Activated naive CD4-positive, alpha-beta T cell treated with anti-CD3 and anti-CD28 coated beads, Interleukin-2, amount 10 ng/mL, durations not matched to agents 7 days and 5 days (primary cell): ENCODE results near the gene TBPL1.

Source experiments
- CTCF ChIA-PET: fragments of 350-600 bp; sonication (Branson Sonifier 250); formaldehyde crosslinking; loops from one replicate; lab custom pipeline; 2021; ENCODE audit warnings: antibody characterized with exemption; lab: Charles Lee
- DNase-seq: peaks from one replicate; pipeline ENCODE4 v3.0.0-alpha.2; 2020
- H3K27ac Mint-ChIP-seq: one replicate; pipeline ENCODE4 v1.8.0; 2021; ENCODE audit warnings: mild to moderate bottlenecking, moderate library complexity, mixed read lengths
- H3K27me3 Mint-ChIP-seq: one replicate; pipeline ENCODE4 v1.8.0; 2021; ENCODE audit warnings: mild to moderate bottlenecking, mixed read lengths
- H3K36me3 Mint-ChIP-seq: one replicate; pipeline ENCODE4 v1.8.0; 2021; ENCODE audit warnings: mixed read lengths
- H3K4me1 Mint-ChIP-seq: one replicate; pipeline ENCODE4 v1.8.0; 2021; ENCODE audit warnings: mixed read lengths
- H3K4me3 Mint-ChIP-seq: one replicate; pipeline ENCODE4 v1.8.0; 2021; ENCODE audit warnings: mild to moderate bottlenecking, moderate library complexity, mixed read lengths
- H3K9me3 Mint-ChIP-seq: one replicate; pipeline ENCODE4 v1.8.0; 2021; ENCODE audit warnings: mixed read lengths

TBPL1 gene

DNA sequence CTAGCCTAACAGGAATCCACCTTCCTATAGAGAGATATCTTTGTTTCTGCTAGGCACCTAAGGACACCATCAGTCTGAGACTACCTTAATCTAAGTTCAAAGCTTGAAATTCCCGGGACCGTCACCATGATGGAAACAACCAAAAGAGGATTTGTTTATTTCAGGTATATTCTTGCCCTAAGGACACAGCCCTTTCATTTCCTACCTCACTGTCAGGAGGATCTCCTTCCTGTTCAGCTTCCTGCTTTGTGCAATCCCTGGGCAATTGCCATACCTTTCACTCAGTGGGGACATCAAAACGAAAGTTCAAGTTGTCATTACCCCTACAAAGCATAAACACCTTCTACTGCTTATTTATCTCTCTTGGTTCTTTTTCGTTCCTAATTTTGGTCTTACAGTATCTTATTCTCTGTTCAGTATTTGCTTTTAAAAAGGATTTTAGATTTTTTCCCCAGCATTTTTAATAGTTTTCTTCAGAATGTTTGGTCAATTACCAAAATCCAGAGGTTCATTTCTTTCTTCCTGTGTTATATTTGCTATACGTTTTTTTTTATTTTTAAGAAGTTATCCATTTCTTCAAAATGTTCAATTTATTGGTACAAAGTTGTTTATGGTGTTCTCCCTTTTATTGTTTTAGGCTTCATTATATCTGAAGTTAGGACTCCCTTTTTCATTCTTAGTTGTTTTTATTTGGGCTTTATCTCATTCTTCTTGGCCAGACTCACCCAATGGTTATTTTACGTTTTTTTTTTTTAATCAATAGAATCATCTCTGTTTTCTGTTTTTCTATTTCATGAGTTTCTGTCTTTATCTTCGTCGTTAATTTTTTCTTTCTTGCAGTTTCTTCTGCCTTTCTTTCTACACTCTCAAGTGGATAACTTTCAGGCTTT lies 13.0 kb upstream of the TBPL1 start:
- CTCF ChIA-PET = interaction anchor here (0.7 to 1.8 kb wide), 2 partner anchors 15 to 123 kb away, joined by 3 to 5 read pairs; no protein-coding TSS in a partner anchor
- Mint-ChIP-seq H3K4me3 (no peak overlapping the region), H3K27ac (no peak overlapping the region)

DNA sequence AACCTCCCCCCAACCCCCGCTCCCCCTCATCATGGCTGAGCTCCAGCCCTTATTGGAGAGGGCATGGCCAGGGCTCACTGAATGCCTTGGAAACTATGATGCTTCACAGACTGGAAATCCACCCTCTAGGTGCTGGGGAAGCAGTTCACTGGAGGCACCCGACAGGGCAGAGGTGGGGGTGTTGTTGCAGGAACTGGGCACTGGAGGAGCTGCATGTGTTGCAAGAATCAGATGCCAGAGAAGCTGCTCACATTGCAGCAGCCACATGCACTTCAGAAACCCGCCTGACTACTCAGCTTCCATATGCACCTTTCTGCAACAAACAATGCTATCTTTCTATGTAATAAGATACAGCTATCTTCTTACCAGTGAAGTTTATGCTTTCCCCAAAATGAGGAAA lies 7.9 kb upstream of the TBPL1 start:
- no peak overlapping the region for H3K27ac Mint-ChIP-seq

More for the DNA sequence above, 13.0 kb upstream of the TBPL1 start:
- Mint-ChIP-seq H3K36me3 (no peaks in the 10 kb centered on the region), H3K9me3 (no peaks in the 10 kb centered on the region), H3K27me3 (peaks cover 17% of the 10 kb centered on the region), H3K4me1 (no peaks in the 10 kb centered on the region)
- no peak for DNase-seq

DNA sequence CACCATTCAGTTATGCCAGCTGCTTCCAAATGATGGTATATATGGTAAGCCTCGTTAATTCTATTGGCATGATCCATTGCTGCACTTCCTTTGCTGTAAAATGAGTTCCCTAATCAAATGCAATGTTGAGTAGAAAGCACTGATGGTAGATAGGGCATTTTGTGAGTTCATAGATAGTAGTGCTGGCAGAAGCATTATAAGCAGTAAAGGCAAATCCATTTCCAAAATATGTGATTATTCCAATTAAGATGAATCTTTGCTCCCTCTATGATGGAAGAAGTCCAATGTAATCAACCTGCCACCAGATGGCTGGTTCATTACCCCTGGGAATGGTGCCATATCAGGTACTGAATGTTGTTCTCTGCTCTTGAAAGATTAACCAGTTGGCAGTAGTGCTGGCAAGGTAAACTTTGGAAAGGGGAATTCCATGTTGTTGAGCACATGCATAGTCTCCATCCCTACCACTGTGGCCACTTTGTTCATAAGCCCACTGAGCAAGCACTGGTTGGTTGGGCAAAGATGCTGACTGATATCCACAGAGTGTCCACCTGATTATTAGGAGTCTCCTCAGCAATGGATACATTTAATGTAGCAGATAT lies 5.6 kb upstream of the TBPL1 start:
- CTCF ChIA-PET = interaction anchor here (0.7 to 1.3 kb wide), 3 partner anchors 31 to 116 kb away, joined by 3 read pairs; no protein-coding TSS in a partner anchor

More for the DNA sequence above, 7.9 kb upstream of the TBPL1 start:
- CTCF ChIA-PET = interaction anchor here (0.8 to 1.7 kb wide), 7 partner anchors 21 to 178 kb away, joined by 3 to 6 read pairs (median 4); no protein-coding TSS in a partner anchor
- no peaks in the 10 kb centered on the region for H3K36me3 Mint-ChIP-seq
- no peaks in the 10 kb centered on the region for H3K9me3 Mint-ChIP-seq
- DNase-seq = no peak
- no peak overlapping the region for H3K4me3 Mint-ChIP-seq
- H3K27me3 Mint-ChIP-seq = peaks cover 17% of the 10 kb centered on the region
- no peaks in the 10 kb centered on the region for H3K4me1 Mint-ChIP-seq

DNA sequence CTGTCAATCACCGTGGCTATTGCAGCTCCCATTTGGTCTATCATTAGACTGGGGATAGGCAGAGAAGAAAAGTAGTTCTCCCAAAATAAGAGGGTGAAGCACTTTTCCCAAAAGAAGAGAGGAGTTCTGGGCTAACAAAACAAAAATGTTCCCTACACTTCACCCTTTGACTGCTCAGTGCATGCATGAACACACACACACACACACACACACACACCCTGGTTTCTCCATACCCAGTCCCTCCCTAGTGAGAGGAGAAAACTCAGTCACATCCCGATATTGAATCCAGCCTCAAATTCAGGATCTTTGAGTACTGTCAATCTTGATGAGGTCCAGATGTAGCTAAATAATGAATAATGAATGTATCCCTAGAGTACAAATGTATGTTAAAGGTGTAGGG lies 4.6 kb upstream of the TBPL1 start:
- H3K36me3 Mint-ChIP-seq = no peaks in the 10 kb centered on the region
- DNase-seq = no peak
- H3K27me3 Mint-ChIP-seq = peaks cover 19% of the 10 kb centered on the region
- CTCF ChIA-PET = interaction anchor here (1.5 kb wide), 1 partner anchor 149 kb away, joined by 5 read pairs; no protein-coding TSS in a partner anchor
- peaks cover 11% of the 10 kb centered on the region for H3K4me1 Mint-ChIP-seq
- no peaks in the 10 kb centered on the region for H3K9me3 Mint-ChIP-seq
- no peak overlapping the region for H3K27ac Mint-ChIP-seq
- H3K4me3 Mint-ChIP-seq = no peak overlapping the region

More for the DNA sequence above, 5.6 kb upstream of the TBPL1 start:
- no peak for DNase-seq
- H3K4me1 Mint-ChIP-seq = peaks cover 10% of the 10 kb centered on the region
- H3K27me3 Mint-ChIP-seq = peaks cover 18% of the 10 kb centered on the region
- H3K27ac Mint-ChIP-seq = no peak overlapping the region
- no peaks in the 10 kb centered on the region for H3K9me3 Mint-ChIP-seq
- no peaks in the 10 kb centered on the region for H3K36me3 Mint-ChIP-seq
- no peak overlapping the region for H3K4me3 Mint-ChIP-seq

DNA sequence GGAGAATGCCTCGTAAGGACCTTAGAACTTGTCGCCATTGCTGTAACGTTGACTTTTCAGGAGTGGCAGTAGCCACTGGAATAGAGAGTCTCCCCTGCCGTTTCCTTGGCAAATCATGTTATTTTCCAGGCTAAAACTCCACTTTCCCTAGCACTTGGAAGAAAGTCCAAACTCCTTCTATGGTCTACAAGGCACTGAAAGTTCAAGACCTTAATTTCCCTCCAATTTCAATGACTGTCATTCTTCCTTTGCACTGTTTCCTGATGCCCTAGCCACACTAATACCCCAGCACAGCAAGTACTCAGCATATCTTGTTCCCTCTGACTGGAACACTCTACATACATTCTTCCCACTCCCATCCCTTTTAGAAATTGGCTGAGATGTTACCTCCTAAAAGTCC lies 1.8 kb upstream of the TBPL1 start:
- Mint-ChIP-seq H3K36me3 (peaks cover 3% of the 10 kb centered on the region), H3K27ac (no peak overlapping the region), H3K4me3 (peak overlapping the region; percentile 96), H3K9me3 (no peaks in the 10 kb centered on the region), H3K27me3 (peaks cover 11% of the 10 kb centered on the region), H3K4me1 (peaks cover 30% of the 10 kb centered on the region)
- no peak for DNase-seq
- CTCF ChIA-PET = no interaction called here

DNA sequence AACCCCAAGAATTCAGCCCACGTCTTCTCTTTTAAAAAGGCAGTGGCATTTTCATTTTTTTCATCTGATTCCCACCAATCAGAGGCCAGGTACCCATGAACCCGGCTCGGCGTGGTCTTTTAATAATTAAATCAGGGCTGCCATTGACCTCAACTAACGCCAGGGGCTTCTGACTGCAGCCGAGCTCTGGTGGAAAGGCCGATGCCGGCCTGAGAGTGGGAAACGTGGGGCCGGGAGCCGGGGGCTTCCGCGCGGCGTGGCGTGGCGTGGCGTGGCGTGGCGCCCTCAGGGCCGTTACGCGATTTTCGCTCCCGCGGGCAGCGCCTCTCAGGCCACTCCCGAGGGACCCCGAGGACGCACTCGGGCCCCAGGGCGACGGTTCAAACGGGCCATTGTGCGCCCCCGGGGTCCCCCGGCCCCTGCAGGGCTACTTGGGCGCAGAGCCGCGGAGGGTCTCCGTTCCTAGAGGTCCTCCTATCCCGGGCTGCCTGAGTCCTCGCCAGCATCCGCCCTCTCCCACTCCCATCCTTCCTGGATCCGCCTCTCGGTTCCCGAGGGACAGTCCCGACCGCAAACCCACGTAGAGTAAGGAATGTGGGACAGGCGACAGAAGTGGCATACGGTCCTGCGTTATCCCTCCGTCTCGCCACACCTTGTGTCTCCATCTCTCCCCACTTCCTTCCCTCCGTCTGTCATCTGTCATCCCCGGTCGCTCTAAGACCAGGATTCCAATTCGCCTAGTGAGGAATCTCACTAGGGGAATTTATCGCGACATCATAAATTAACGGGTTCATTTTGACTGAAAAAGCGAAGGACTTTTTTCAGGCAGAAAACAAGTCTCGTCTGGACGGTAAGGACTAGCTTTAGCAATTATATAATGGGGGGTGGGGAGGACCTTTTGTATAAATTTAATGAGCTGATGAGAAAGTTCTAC lies 876 bp upstream of the TBPL1 start:
- no peaks in the 10 kb centered on the region for H3K9me3 Mint-ChIP-seq

DNA sequence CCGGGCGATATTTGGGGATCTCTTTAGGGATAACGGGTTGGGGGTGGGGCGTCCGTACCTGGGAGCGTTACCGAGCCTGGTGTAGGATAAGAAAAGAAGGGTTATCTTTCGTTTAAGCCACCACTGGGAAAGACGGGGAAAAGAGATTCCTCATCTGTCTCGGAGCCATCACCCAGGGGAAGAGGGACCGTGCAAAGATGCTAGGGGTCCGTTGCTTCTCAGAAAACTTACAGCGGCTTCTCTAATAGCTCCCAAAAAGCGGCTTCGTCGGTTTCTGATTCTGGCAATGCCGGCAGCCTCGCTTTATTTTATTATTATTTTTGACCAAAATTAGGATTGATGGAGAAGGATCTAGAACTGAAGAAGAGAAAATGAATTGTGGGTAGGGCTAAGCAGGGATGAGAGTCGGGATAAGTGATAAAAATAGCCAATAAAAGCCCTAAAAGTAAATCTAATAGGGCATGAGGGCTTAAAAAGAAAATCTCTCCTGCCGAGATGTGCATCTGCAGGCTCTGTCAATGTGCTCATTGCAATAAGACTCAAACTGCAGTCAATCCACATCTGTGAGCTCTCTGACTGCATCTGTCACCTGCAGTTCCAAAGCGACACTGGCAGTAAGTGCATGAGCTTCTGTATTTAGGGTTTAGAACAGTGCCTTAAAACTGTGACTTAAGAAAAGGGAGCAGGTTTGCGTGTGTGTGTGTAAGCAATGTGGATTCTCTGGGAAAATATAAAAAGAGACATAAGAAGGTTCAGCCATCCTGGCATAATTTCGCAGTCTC lies 801 bp downstream of the TBPL1 start:
- H3K4me3 Mint-ChIP-seq = peak overlapping the region; percentile 96
- peak overlapping the region; percentile 83 for H3K27ac Mint-ChIP-seq
- H3K27me3 Mint-ChIP-seq = peaks cover 6% of the 10 kb centered on the region
- no peaks in the 10 kb centered on the region for H3K9me3 Mint-ChIP-seq
- H3K36me3 Mint-ChIP-seq = peaks cover 3% of the 10 kb centered on the region
- no peak for DNase-seq
- peaks cover 45% of the 10 kb centered on the region for H3K4me1 Mint-ChIP-seq
- CTCF ChIA-PET = interaction anchor here (0.7 to 0.9 kb wide), 2 partner anchors 26 to 110 kb away, joined by 3 read pairs; no protein-coding TSS in a partner anchor

More for the DNA sequence above, 876 bp upstream of the TBPL1 start:
- DNase-seq = peak; percentile 45
- H3K4me3 Mint-ChIP-seq = peak overlapping the region; percentile 96
- peak overlapping the region; percentile 83 for H3K27ac Mint-ChIP-seq
- H3K4me1 Mint-ChIP-seq = peaks cover 40% of the 10 kb centered on the region
- H3K36me3 Mint-ChIP-seq = peaks cover 3% of the 10 kb centered on the region
- CTCF ChIA-PET = no interaction called here
- H3K27me3 Mint-ChIP-seq = peaks cover 6% of the 10 kb centered on the region

DNA sequence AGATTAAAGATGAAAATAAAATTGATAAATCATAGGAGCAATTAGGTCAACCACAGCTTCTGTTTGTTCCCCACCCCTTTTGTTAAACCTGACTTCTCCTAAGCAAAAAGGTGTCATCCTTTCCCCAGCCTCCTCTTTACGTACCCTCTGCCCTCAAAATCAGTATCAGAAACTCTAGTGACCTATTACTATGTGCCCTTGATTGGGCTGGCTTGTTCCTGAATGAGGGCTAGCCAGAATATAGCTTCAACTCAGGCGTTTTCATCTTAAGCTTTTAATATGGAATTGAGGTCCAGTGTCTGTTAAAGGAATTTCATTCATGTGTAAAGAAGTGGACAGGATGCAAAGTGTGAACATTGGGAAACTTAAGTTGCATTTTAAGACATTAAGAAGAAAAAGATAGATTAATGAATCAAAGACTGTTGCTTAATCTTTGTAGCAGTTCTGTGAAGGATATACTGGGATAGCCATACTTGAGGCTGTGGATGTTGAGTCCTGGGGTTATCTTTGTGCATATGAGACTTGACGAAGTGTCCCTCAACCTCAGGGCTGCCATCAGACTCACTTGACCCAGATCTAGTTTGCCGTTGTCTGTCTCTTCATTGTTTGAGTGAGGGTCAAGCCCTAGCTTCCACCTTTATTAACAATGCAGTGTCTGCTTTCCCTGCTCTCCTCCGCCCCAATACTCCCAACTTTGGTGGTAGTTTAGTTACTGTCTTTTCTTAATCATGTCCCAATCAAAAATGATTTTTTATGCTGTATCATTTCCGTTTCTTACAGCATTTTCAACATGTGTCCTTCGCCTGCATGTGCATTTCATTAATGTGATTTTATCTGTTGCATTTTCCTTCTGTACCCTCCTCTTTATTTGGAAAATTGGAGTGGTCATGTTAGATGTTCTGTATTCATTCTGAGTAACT lies 1.9 kb downstream of the TBPL1 start:
- CTCF ChIA-PET = interaction anchor here (0.7 to 1.4 kb wide), 5 partner anchors 14 to 169 kb away, joined by 3 to 5 read pairs (median 3); no protein-coding TSS in a partner anchor
- Mint-ChIP-seq H3K9me3 (no peaks in the 10 kb centered on the region), H3K4me3 (peak overlapping the region; percentile 57), H3K27me3 (peaks cover 6% of the 10 kb centered on the region), H3K4me1 (peaks cover 52% of the 10 kb centered on the region), H3K36me3 (peaks cover 3% of the 10 kb centered on the region), H3K27ac (no peak overlapping the region)
- no peak for DNase-seq

DNA sequence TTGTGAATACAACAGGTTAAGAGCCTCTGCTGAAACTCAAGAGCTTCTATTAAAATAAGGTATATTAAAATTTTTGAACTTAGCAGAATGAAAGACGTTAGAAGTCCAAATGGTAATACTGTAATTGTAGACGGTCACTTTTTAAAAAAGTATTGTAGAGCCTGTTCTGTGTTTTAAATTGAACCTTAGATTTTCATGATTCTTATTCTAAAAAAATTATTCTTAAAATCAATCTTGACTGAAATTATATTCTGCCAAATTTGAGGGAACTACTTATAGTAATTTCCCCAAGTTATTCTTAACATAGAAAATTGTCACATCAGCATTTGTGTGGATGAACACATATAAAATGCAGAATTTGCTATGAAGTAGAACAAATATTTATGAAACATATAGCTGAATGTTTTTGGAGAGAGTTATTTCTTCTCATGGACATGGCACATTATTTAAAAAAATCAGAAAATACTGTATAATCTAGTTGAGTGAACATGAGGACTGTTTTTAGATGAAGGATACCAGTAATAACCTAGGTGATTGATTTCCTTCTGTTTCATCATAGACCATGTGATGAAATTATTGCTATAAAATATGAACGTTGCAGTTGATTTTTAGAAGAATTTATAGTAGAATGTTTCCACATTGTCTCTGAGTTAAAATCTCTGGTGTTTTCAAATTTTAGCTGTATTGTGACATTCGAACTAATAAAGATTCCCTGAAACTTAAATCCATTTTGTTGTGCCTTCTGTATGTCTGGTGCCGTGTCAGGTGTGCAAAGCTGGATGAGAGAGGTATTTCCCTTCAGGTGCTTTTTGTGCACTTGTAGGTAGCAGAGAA lies 2.8 kb downstream of the TBPL1 start:
- Mint-ChIP-seq H3K27ac (no peak overlapping the region), H3K9me3 (no peaks in the 10 kb centered on the region), H3K36me3 (peaks cover 3% of the 10 kb centered on the region), H3K4me1 (peaks cover 52% of the 10 kb centered on the region), H3K4me3 (no peak overlapping the region), H3K27me3 (peaks cover 3% of the 10 kb centered on the region)
- no peak for DNase-seq
- CTCF ChIA-PET = interaction anchor here (1.0 to 1.4 kb wide), 3 partner anchors 15 to 168 kb away, joined by 3 to 5 read pairs (median 3); no protein-coding TSS in a partner anchor

DNA sequence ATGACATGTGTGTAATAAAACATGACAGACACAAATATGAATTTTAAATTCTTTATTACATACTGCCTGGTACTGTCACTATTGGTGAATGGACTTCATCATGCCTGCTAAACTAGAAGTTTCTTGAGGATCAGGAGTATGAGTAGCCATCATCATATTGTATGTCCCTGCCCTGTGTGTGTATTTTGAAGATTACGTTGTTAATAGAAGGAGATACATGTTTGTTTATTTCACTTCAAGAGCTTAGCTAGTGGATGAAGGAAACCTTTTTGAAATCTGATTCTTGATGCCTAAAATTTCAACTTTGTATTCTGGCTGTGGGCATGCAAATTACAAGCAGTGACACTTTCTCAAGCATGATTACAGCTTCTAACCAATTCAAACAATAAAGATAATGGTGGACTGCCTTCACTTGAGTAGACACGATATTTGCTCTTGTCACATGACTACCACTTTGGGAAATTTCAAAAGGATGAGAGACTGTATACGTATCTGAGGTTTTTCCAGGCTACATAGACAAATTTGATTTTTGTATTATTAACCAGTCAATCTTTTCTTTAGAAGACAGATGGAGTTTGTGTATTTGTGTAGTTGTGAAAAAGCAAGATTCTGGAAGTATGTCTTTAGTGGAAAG lies 3.5 kb downstream of the TBPL1 start:
- peaks cover 3% of the 10 kb centered on the region for H3K36me3 Mint-ChIP-seq
- DNase-seq = no peak
- CTCF ChIA-PET = interaction anchor here (1.4 kb wide), 1 partner anchor 33 kb away, joined by 5 read pairs; no protein-coding TSS in a partner anchor
- no peak overlapping the region for H3K4me3 Mint-ChIP-seq
- no peaks in the 10 kb centered on the region for H3K9me3 Mint-ChIP-seq
- peaks cover 3% of the 10 kb centered on the region for H3K27me3 Mint-ChIP-seq
- peaks cover 47% of the 10 kb centered on the region for H3K4me1 Mint-ChIP-seq
- H3K27ac Mint-ChIP-seq = no peak overlapping the region

DNA sequence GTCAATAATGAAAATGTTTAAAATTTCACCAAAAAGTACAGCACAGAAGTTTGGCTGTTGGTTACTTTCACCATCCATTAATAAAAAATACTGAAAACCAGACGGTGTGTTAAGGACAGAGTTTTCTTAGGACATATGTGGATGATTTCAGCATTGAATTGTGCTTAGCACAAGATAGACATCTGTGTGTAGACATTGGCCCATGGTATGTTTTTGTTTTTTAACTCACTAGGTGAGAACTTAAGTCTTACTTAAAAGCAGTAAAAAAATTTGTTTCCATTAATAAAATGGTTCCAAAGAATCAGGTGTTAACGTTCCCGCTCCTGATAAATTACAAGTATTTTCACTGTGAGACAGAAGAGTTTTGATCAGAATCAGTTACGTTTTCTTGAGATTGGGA lies 4.2 kb downstream of the TBPL1 start:
- H3K9me3 Mint-ChIP-seq = no peaks in the 10 kb centered on the region
- CTCF ChIA-PET = interaction anchor here (0.6 to 1.9 kb wide), 2 partner anchors 10 to 27 kb away, joined by 3 to 6 read pairs; no protein-coding TSS in a partner anchor
- no peak overlapping the region for H3K4me3 Mint-ChIP-seq
- peaks cover 47% of the 10 kb centered on the region for H3K4me1 Mint-ChIP-seq
- no peak for DNase-seq
- H3K36me3 Mint-ChIP-seq = peaks cover 3% of the 10 kb centered on the region
- H3K27me3 Mint-ChIP-seq = peaks cover 2% of the 10 kb centered on the region
- no peak overlapping the region for H3K27ac Mint-ChIP-seq
